OCI-LY1 (cell line): Measurements from ENCODE around the gene SGCD.

ENCODE experiments used
- H2AFZ ChIP-seq: fragments of 200-600 bp; sonication (generic), shearing (Covaris generic); 2 replicates; pipeline ENCODE4 v1.6.0; 2014; ENCODE audit warnings: antibody characterized with exemption, mild to moderate bottlenecking, low read length
- H3F3A ChIP-seq: fragments of 200-600 bp; sonication (generic), shearing (Covaris generic); 2 replicates; pipeline ENCODE4 v1.6.0; 2014; ENCODE audit warnings: mild to moderate bottlenecking, antibody characterized with exemption, low read length, moderate library complexity; ENCODE audit not compliant: insufficient read depth
- H3K27ac ChIP-seq: fragments of 200-600 bp; sonication (generic); 2 replicates; pipeline ENCODE4 v1.5.1; 2014; ENCODE audit warnings: low read length, mixed run types, mild to moderate bottlenecking, low read depth; ENCODE audit not compliant: poor library complexity, severe bottlenecking
- H3K27me3 ChIP-seq: fragments of 200-600 bp; sonication (generic); 2 replicates; pipeline ENCODE4 v1.6.0; 2014; ENCODE audit warnings: antibody characterized with exemption, mild to moderate bottlenecking, low read length, moderate library complexity; ENCODE audit not compliant: insufficient read depth
- H3K36me3 ChIP-seq: fragments of 200-600 bp; sonication (generic); 2 replicates; pipeline ENCODE4 v1.6.1; 2014; ENCODE audit warnings: mild to moderate bottlenecking, antibody characterized with exemption, low read length, moderate library complexity, mixed read lengths; ENCODE audit not compliant: insufficient read depth
- H3K4me1 ChIP-seq: fragments of 200-600 bp; sonication (generic); 2 replicates; pipeline ENCODE4 v1.5.1; 2014; ENCODE audit warnings: mild to moderate bottlenecking, low read length, moderate library complexity; ENCODE audit not compliant: insufficient read depth, severe bottlenecking
- H3K4me2 ChIP-seq: fragments of 200-600 bp; sonication (generic), shearing (Covaris generic); 2 replicates; pipeline ENCODE4 v1.6.1; 2014; ENCODE audit warnings: low read length
- H3K4me3 ChIP-seq: fragments of 200-600 bp; sonication (generic); 2 replicates; pipeline ENCODE4 v1.5.1; 2014; ENCODE audit warnings: low read length, low read depth, mild to moderate bottlenecking, mixed read lengths; ENCODE audit not compliant: poor library complexity, severe bottlenecking
- H3K79me2 ChIP-seq: fragments of 200-600 bp; shearing (Covaris generic); 2 replicates; pipeline ENCODE4 v1.6.1; 2016; ENCODE audit warnings: mixed run types, low read length, mixed read lengths; ENCODE audit not compliant: insufficient read depth
- H3K9ac ChIP-seq: fragments of 200-600 bp; sonication (generic), shearing (Covaris generic); 2 replicates; pipeline ENCODE4 v1.6.1; 2014; ENCODE audit warnings: mild to moderate bottlenecking, low read length, mixed read lengths
- H3K9me2 ChIP-seq: fragments of 200-600 bp; sonication (generic), shearing (Covaris generic); 2 replicates; pipeline ENCODE4 v1.6.1; 2014; ENCODE audit warnings: low read depth, mild to moderate bottlenecking, low read length, mixed read lengths
- H3K9me3 ChIP-seq: fragments of 200-600 bp; shearing (Covaris generic); 2 replicates; pipeline ENCODE4 v1.6.1; 2014; ENCODE audit warnings: low read length, mixed read lengths
- H4K20me1 ChIP-seq: fragments of 200-600 bp; sonication (generic), shearing (Covaris generic); 2 replicates; pipeline ENCODE4 v1.6.0; 2016; ENCODE audit warnings: mild to moderate bottlenecking, low read length; ENCODE audit not compliant: insufficient read depth
- CTCF ChIP-seq: fragments of 200-600 bp; sonication (generic), shearing (Covaris generic); IDR thresholded peaks from 2 replicates; pipeline ENCODE4 v1.5.1; 2017; ENCODE audit warnings: mild to moderate bottlenecking, antibody characterized with exemption, low read length, moderate library complexity, mixed read lengths
- EZH2 ChIP-seq: fragments of 200-600 bp; sonication (generic), shearing (Covaris generic); IDR thresholded peaks from 2 replicates; pipeline ENCODE4 v1.8.0; 2017; ENCODE audit warnings: borderline replicate concordance, mixed run types, mild to moderate bottlenecking, antibody characterized with exemption, low read length, moderate library complexity, mixed read lengths

The SGCD gene

DNA sequence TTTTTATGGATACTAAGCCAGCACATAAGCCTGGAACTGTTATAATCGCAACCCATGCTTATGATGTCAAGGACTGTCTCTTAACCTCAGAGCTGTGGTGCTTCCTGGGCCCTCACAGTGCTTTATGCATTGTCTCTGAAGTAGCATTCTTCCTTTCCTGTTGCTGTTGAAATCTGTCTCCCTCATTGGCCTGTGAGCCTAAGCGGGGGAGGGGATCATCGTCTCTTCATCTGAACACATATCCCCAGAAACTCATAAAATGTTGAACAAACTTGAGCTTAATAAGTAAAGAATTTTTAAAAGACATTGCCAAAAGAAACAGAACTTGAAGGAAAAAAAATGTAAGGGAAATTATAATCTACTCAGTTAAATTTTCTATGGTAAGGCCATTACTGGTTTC, 80.3 kb downstream of the SGCD start:
- no peaks in the 10 kb centered on the region for H3F3A ChIP-seq
- H3K4me3 ChIP-seq, result no peak overlapping the region
- no peak overlapping the region for H3K4me2 ChIP-seq
- H3K27ac ChIP-seq, result no peak overlapping the region
- H2AFZ ChIP-seq, result no peak overlapping the region
- H3K4me1 ChIP-seq, result peaks cover 3% of the 10 kb centered on the region
- H3K27me3 ChIP-seq, result no peaks in the 10 kb centered on the region
- no peaks in the 10 kb centered on the region for H4K20me1 ChIP-seq
- H3K36me3 ChIP-seq, result no peaks in the 10 kb centered on the region
- TF ChIP-seq CTCF, result no peak
- no peak for TF ChIP-seq EZH2
- no peaks in the 10 kb centered on the region for H3K9me3 ChIP-seq
- no peaks in the 10 kb centered on the region for H3K9me2 ChIP-seq
- no peaks in the 10 kb centered on the region for H3K79me2 ChIP-seq
- H3K9ac ChIP-seq, result no peak overlapping the region

DNA sequence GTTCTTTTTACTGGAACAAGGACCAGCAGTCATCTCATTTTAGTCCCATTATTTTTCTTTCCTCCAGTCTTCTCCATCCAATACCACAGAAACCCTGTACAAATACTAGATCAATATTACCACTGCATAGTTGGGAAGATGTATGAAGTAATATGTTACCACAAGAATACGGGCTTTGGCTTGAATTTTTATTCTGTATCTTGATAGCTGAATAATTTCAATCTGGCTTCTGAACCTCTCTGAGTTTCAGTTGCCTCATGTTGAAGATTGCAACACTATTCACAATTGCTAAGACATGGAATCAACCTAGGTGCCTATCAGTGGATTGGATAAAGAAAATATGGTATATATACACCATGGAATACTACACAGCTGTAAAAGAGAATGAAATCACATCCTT, 82.9 kb downstream of the SGCD start:
- Histone ChIP-seq H3K27ac (no peak overlapping the region), H3K4me1 (no peaks in the 10 kb centered on the region), H3K36me3 (no peaks in the 10 kb centered on the region), H3K27me3 (no peaks in the 10 kb centered on the region), H3F3A (no peaks in the 10 kb centered on the region), H3K4me2 (no peak overlapping the region), H3K9ac (no peak overlapping the region), H2AFZ (no peak overlapping the region), H3K79me2 (no peaks in the 10 kb centered on the region), H3K9me2 (no peaks in the 10 kb centered on the region), H3K9me3 (no peaks in the 10 kb centered on the region), H3K4me3 (no peak overlapping the region), H4K20me1 (no peaks in the 10 kb centered on the region)
- TF ChIP-seq CTCF (no peak), EZH2 (no peak)

GRCh38 chr5:156411185-156411613, 84.2 kb downstream of the SGCD start:
- H3K4me1 ChIP-seq, result no peaks in the 10 kb centered on the region
- H3K4me2 ChIP-seq, result no peak overlapping the region
- no peaks in the 10 kb centered on the region for H3K79me2 ChIP-seq
- no peaks in the 10 kb centered on the region for H3K36me3 ChIP-seq
- H3K27ac ChIP-seq, result no peak overlapping the region
- no peaks in the 10 kb centered on the region for H4K20me1 ChIP-seq
- no peaks in the 10 kb centered on the region for H3K9me2 ChIP-seq
- no peaks in the 10 kb centered on the region for H3K9me3 ChIP-seq
- no peak overlapping the region for H3K4me3 ChIP-seq
- H2AFZ ChIP-seq, result no peak overlapping the region
- no peaks in the 10 kb centered on the region for H3K27me3 ChIP-seq
- no peaks in the 10 kb centered on the region for H3F3A ChIP-seq
- TF ChIP-seq EZH2, result no peak
- no peak for TF ChIP-seq CTCF
- no peak overlapping the region for H3K9ac ChIP-seq
